HG03558 (cell line): ENCODE measurements around the gene TCF7.
A peak's percentile ranks its signal among the peaks of the same experiment; 100 is the strongest.

Experiments
- ATAC-seq: cut with Tn5 transposase; IDR thresholded peaks from one replicate; pipeline ENCODE4 v1.9.1; 2021; ENCODE audit warnings: moderate number of reproducible peaks; ENCODE audit not compliant: unreplicated experiment; ENCODE audit errors: extremely low read depth

TCF7 gene

DNA sequence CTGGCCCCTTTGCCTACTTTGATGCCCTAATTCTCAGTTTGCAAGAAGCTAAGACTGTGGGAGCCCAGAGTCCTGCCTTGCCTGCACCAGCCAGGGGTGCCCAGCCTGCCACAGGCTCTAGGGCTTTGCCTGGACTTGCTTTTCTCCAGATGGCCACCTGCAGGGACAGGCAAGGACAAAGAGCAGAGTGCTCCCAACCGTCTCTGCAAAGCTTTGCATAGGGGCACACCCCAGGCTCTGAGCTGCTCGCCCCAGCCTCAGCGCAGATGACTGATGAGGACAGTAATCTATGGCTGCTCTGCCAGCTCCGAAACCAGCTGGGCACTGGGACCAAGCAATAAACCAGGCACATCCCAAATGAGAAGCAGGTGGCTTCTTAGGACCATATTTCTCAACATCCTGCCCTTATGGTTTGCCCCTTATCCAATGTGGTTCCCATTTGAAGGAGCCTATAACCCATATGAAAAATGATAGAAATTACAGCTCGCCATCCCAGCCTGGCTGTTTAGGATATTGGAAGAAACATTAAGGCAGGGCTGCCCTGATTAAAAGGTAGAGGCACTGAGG is 25.4 kb upstream of the TCF7 start:
- ATAC-seq, result no peak

DNA sequence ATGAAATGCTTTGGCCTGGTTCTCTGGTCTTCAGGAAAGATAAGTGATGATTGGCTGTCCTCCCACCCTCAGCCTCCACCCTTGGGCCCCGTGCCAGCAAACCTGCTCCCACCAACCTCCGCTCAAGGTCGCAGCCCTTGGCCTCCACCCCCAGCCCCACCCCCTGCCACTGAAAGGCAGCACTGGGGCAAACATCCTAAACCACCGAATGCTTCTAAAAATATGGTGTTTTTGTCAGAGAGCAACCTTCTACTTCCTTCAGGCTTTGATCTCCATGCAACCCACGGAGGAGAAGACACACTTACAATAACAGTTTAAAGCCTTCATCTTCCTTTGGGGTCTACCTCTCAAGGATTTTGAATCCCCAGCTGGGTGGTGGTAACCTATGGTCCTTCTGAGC is 24.0 kb upstream of the TCF7 start:
- ATAC-seq, result no peak

DNA sequence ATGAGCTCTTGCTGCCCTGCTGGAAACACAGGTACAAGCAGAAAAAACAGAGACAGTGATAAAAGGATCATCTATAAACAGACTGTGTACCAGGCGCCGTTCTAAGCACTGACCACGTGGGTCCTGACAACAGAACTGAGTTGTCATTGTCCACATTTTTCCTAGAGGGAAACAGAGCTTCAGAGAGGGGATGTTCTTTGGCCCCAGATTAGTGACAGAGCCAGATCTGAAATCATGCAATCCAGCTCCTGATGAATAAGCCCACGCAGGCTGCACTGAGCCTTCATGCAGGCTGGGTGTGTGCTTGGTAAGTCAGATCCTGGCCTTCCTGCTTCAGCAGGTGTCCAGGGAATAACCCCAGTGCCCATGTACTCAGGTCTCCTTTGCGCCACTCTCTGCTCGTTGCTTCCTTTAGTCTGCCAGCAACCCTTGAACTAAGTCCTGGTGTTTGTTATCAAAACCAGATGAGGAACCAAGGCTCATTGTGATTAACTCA is 22.8 kb upstream of the TCF7 start:
- no peak for ATAC-seq

DNA sequence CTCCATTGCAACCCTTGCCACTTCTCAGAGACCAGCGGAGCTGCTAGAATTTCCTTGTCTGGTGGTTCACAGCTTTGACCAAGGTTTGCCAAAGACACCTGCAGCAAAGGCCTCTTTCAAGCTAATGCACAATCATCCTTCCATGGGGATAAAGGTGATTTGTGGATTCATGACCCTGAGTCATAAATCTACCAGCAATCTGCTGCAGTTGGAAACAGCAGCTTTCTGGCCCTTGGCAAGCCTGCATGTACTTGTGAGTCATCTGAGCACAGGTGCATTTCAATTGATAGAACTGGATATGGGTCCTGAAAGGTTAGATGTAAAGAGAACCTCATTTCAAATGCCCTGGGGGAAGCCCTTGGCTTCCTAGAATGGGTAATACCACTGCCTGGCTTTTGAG is 21.6 kb upstream of the TCF7 start:
- ATAC-seq, result no peak

DNA sequence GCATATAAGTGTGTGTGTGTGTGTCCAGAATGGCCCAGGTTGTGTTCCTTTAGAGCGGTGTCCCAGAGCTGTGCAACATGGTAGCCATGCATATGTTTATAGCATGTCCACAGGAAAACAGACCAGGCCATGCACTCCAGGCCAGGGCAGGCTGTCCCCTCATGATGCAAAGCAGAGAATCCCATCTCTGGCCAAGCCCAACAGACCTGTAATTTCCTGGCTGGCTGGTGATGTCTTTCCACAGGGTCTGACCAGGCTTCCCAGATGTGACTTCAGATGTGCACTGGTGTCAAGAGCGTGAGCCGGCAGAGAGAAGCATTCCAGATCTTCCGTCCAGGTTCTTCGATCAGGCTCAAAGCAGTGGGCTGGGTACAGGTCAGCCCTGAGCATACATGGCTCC is 21.1 kb upstream of the TCF7 start:
- no peak for ATAC-seq

DNA sequence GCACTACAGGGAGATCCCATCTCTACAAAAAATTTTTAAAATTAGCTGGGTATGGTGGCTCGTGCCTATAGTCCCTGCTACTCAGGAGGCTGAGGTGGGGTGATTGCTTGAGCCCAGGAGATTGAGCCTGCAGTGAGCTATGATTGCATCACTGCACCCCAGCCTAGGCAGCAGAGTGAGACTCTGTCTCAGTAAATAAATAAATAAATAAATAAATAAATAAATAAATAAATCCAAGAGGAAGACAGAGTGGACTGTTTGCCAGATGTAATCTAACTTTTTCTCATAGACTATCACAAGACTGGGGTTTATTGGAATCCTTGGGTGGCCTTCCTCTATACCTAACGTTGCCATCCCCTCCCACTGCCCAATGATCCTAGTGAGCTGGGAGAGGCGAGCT is 19.2 kb upstream of the TCF7 start:
- ATAC-seq, result no peak

DNA sequence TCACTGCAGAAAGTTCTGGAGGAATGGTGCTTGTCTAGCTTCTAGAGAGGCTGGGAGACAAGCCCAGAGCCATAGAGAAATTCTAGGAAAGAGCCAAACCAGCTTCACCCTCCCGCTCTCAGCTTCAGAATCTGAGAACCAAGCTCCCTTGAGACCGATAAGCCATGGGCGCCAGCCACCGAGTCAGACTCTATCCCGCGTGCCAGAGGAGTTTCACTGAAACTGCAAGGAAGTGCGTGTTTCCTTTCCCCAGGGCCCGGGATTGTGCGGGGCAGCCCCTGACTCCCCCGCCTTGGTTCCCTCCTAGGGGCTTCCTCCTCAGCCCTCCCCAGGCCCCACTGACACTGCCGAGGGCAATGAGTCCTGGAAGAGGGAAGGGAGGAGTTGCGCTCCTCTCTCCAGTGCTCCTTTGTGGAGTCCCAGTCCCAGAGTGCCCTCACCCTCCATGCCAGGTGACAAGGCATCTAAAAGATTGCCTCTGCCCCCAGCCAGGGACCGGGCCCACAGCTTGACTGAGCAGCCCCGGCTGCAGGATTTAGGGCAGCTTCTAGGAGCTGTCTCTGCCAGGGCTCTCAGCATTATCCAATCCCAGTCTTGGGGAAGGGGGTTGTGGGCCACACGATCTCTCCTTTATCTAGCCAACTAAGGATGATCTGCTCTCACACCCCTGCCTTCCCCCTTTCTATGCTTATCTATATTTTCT is 18.4 kb upstream of the TCF7 start:
- no peak for ATAC-seq

DNA sequence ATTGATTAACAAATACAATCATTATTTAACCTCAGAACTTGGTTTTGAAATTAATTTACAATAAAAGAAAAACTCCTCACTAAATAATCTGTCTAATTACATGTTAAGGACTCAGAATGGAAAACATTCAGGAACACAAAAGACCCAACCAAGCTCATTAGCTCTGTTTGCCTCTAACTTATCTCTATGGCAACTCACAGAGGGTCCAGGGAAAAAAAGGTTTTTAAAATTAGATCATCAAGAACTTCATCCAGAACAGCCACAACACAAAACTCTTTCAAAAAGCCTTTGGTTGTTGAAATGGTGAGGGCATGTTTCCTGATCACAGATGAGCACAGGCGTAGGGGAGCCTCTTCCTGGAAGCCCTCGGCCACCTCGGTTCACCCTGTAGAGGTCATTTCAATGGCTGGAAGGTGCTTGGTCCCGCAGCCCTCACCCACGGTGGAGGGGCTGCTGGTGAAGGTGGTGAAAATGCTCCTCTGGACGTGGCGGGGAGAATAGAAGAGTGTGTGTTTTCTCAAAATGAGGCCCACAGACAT is 17.2 kb upstream of the TCF7 start:
- no peak for ATAC-seq

DNA sequence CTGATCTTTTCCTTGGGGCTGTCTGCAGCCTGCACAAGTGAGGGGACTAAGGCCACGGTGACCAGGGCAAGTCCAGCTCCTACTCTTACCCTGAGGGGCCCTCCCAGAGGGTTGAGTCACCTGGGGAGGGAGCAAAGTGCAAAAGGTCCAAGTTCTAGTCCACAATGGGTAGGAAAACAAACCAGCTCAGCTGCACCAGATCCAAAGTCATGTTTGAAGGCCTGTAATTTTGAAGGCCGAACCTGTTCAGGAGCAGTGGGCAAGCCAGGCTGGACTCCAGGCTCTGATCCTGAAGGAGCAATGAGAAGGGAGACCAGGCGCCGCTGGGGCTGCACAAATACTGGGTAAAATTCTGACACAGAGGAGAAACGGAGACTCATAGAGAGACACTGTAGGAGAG is 15.8 kb upstream of the TCF7 start:
- ATAC-seq, result no peak

DNA sequence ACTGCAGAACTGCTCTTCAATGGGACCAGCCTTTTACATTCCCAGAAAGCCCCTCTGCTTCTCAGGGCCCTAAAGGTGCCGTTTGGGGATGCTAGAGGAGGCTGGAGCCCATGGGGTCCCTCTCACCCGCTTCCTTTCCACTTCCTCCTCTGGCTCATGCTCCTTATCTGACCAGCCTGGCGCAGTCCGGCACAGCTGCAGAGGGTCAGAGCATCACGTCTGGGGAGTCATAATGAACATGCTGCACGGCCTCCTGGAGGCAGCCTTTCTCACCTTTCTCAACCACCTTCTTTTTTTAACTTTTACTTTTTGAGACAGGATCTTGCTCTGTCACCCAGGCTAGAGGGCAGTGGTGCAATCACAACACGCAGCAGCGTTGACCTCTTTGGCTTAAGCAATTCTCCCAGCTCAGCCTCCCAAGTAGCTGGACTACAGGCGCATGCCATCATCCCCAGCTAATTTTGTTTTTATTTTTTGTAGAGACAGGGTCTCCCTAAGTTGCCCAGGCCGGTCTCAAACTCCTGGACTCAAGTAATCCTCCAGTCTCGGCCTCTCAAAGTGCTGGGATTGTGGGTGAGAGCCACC is 15.1 kb upstream of the TCF7 start:
- no peak for ATAC-seq

DNA sequence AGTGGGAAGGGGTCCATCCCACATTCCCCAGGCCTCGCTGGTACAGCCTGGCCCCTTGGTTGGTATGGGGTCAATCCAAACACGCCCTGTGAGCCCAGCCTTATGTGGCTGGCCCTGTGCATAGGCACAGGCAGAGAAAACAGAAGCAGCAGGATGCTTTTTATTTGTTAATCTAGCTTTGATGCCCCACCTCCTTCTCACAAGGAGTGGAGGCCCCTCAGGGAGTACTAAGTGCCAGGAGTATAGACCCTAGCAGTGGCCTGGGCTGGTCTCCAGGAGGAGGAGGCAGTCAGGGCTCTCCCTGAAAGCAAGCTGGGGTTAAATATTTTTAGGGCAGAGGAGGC is 14.6 kb upstream of the TCF7 start:
- no peak for ATAC-seq

DNA sequence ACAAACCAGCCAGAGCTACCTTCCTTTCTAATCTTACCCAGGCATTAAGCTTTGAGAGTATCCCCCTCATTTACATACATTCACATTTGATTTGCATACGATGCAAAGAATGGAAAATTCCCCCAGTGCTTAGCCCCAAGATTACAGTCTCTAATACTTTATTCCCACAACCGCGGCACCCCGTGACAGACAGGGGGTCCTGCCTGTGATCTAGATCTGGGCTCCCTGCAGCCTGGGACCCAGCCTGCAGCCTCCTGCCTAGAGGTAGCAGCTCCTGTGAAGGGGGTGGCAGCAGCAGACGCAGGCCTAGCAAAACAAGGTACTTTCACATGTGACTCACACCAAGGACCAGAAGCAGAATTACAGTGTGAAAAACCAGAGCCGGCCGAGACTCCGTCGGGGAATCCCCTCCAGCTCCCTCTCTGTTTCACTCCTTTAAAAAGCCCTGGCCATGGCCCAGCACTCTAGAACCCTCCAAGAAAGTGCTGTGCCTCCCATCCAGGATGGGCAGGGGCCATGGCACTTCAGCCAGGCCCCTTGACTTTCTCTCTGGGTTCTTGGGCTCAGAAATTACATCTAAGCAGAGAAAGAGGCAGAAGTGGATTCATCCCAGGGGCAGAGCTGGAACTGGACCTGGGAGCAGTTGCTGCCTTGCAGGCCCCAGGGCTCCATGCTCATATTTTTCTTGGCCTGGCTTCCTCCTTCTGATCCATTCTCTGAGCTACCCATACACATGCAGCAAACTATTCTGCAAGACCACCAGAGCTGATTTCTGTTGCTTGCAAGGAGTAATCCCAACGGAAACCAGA is 14.0 kb upstream of the TCF7 start:
- peak; percentile 71 for ATAC-seq

DNA sequence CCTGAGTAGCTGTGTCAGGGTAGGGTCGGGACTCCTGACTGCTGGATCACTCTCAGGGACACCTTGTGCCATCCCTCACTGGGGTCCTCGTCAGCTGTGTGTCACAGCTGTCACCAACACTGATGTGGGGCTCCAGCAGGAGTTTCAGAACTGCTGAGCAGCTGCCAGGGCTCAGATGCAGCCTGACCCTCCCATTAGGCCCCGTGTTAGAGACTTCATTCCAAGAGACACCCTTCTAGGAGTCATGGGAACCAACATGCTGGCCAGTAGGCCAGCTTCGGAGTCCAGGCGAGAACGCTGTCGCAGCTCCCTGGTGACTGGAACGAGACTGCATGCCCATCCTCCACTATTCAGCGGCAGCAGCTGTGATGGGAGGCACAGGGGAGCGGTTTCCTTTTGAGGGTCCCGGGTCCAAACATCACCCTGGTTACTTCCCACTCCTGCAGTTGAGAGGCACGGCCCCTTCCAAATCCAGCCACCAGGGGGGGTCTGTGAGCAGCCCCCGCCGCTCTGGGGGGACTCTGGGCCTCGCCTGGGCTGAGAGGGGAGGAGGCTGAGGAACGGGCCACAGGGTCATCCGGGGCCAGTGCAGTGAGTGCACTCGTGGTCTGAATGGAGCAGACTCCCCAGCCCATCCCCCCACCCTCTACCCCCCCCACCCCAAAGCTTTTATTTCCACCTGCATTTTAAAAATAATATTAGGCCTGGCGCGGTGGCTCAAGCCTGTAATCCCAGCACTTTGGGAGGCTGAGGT is 12.6 kb upstream of the TCF7 start:
- ATAC-seq, result no peak

DNA sequence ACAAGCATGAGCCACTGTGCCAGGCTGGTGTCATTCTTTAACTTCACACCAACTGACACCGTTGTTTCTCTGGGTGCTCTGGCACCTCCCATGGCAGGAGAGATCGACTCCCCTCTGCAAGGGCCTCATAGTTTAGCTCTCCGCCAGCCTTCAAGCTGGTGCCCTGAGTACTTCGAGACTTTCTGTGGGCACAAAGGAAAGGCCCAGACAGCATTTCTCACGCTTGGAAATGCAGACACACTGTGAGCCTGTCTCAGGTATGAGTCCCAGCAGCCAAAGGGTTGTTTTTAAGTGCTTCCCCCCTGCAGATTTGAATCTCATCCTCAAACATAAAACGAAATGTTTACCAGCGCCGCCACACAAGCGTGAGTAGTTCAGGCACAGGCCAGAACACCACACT is 11.1 kb upstream of the TCF7 start:
- no peak for ATAC-seq

DNA sequence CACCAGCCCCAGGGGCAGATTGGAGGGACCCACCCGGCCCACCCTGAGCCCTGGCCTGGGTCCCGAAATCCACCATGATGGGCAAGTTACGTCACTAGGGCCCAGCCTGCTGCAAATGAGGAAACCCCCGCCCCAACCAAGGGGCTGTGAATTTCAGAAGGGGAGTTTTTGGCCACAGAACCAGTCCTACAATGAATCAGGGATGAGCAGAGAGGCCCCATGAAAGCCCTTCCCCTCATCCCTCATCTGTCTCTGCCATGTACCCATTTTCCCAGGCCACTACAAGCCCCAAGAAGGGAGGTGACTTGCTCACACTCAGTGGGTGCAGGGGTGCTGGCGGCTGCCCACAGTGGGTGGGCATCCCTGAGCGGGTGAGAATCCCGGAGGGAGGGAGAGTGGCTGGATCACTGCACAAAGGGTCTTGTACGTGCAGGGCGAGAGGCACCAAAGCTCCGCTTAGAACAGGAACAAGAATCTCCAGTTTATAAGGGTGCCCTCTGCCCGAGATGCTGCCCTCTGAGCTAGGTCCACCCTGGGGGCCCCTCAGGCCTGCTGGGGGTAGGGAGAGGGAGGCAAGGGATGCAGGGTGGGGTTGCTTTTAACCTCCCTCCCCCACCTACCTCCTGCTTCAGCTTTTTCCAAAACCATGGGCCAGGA is 10.4 kb upstream of the TCF7 start:
- no peak for ATAC-seq

DNA sequence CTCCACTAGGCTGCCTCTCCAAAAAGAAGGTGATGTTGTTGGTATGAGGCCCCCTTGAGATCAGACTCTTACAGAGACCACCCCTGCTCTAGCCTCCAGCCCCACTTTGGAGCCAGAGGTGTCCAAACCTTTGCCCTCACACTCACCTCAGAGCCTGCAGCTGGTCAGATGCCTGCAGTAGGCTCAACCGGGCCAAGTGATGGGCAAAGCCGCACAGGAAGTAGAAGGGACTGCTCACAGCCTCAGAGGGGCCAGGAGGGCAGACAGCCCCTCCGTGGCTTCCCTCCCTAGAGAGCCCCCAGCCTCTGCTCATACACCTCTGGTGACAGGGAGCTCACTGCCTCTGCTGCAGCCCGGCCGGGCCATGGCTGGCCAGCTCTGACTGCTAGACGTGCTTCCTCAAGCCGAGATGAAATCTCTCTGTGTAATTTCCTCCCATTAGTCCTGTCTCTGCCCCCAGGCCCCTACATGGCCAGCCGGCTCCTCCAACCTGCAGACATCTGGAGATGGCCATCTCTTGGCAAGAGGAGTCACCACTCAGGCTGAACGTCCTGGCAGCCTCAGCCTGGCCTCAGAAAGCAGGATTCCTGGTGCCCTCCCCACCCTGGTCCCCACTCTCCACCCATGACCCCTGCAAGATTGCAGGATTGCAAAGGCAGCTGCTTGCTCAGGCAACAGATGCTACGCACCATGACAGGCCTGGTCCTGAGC is 7.3 kb upstream of the TCF7 start:
- ATAC-seq, result no peak

DNA sequence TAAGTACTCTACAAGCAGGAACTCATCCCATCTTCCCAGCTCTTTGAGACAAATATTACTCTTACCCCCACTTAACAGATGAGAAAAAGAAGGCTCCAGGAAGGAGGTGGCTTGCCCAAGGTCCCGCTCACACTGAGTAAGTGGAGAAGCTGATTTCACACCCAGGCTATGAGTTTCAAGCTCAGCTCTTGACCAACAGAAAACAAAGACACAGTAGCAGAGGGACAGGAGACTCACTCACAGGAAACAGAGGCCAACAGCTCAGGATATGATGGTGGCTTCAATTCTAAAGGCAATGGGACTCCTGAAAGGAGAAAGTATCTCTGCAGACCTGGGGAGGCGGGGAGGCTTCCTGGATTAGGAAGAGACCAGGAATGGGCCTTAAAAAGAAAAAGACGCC is 6.7 kb upstream of the TCF7 start:
- ATAC-seq, result no peak

DNA sequence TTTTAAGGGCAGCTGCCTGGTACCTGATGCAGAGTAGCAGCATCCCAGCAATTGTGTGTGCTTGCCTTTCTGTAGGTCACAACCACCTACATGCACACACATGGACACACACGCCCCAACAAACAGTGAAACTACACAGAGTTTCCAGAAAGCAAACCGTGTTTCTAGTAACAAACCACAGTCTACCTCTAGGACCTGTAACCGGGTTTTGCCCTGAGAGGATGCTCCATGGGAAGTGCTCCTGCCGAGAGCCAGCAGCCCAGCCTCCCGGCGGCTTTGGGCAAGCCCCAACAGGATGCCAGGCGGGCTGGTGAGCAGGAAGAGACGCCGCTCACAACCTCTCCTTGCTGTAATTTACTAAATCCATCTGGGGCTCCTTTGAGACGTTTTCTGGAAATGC is 4.1 kb upstream of the TCF7 start:
- no peak for ATAC-seq
